Aorta (tissue), 5 donors: ENCODE results near the gene GPS2. TPM values are rescaled to one million over a fixed set of nuclear protein-coding genes. Genes with fewer than 3 reads are reported as not detected.

Experiments
- ATAC-seq: fragments of 200-7000 bp; cut with Tn5 transposase; one replicate; pipeline ENCODE4 v1.9.1; 2022; ENCODE audit warnings: moderate library complexity; ENCODE audit not compliant: low FRiP score
- DNase-seq, 2 donors: peaks; one replicate each; pipeline ENCODE4 v3.0.0-alpha.2; 2020
- H3K27ac ChIP-seq, 2 donors: one replicate each; pipeline ENCODE4 v1.5.1; 2013; ENCODE audit warnings: low read length in 2 of 2, mild to moderate bottlenecking in 2 of 2, moderate library complexity in 2 of 2, control low read depth in 1 of 2, inconsistent platforms in 1 of 2, low read depth in 1 of 2
- H3K27me3 ChIP-seq, 2 donors: one replicate each; pipeline ENCODE4 v1.6.1; 2013; ENCODE audit warnings: control low read depth in 1 of 2, low read length in 1 of 2, mild to moderate bottlenecking in 1 of 2, moderate library complexity in 1 of 2; ENCODE audit not compliant: insufficient read depth in 2 of 2, control insufficient read depth in 1 of 2
- H3K36me3 ChIP-seq, 2 donors: one replicate each; pipeline ENCODE4 v1.6.1; 2013; ENCODE audit warnings: control low read depth in 1 of 2, low read length in 1 of 2, mild to moderate bottlenecking in 1 of 2; ENCODE audit not compliant: insufficient read depth in 2 of 2, control insufficient read depth in 1 of 2
- H3K4me1 ChIP-seq, 2 donors: one replicate each; pipeline ENCODE4 v1.6.1; 2013; ENCODE audit warnings: low read length in 2 of 2, control low read depth in 1 of 2, mild to moderate bottlenecking in 1 of 2, moderate library complexity in 1 of 2; ENCODE audit not compliant: insufficient read depth in 2 of 2, control insufficient read depth in 1 of 2
- H3K4me3 ChIP-seq, 2 donors: one replicate each; pipeline ENCODE4 v1.5.1; 2013; ENCODE audit warnings: low read length in 2 of 2, control low read depth in 1 of 2, mild to moderate bottlenecking in 1 of 2
- H3K9me3 ChIP-seq: one replicate; pipeline ENCODE4 v1.6.1; 2013; ENCODE audit warnings: mild to moderate bottlenecking, low read length; ENCODE audit not compliant: control insufficient read depth
- WGBS, 2 donors: extraction: QIAGEN DNeasy Blood & Tissue Kit; methylation state at CpG; one replicate each; pipeline ENCODE4 v1.1.7; 2013; 5-methylcytosine and 5-hydroxymethylcytosine counted together
- intact Hi-C, 2 donors: fragments of 100-400 bp; cut with DNase I; formaldehyde crosslinking; loops; one replicate each; pipeline versions ENCODE4 v1.14.2 to v1.15.0; 2022
- polyA plus RNA-seq, 2 donors: library from polyadenylated mRNA; stranded (reverse); fragments of 200-250 nt; gene quantifications; one replicate each; pipeline ENCODE4 v1.2.3, GENCODE V29; 2013
- total RNA-seq, 2 donors: library from RNA; stranded (reverse); fragmentation: NEBNext Ultra II Directional; extraction: Animal tissue kit (Norgen Biotek cat#: 25700); gene quantifications; one replicate each; pipeline ENCODE4 v1.2.1, GENCODE V29; 2021
- donor health status: healthy with polysubstance abuse.
- donor health status: Bipolar disorder and iron deficiency.
- donor health status: DM: no; HTN: no; CAD: no.
- donor health status: DM: no; HTN: no; CAD: no.
- donor health status: DM: yes; HTN: yes; CAD: no.

The GPS2 gene
- total and polyA plus RNA-seq, 4 donors = 49.5 to 99.1 (median 55.3) TPM

GRCh38 chr17:7308625-7309433 lies 6.3 kb downstream of the GPS2 start:
- WGBS, 2 donors = 1 to 2% methylated on average over 13 to 14 of the region's 14 CpGs

GRCh38 chr17:7307686-7308624 lies 7.2 kb downstream of the GPS2 start:
- Histone ChIP-seq H3K27me3 (no peaks in the 10 kb centered on the region), H3K27ac (peak overlapping the region; percentile 71 to 74), H3K4me3 (peak overlapping the region; percentile 59 to 92), H3K36me3 (peaks cover 0 to 8% of the 10 kb centered on the region in 2 donors), H3K9me3 (no peaks in the 10 kb centered on the region), H3K4me1 (no peaks in the 10 kb centered on the region)
- intact Hi-C loops = no loop called here
- ATAC-seq = peak; percentile 1
- peak in 1 of 2 donors; percentile 70 for DNase-seq
- 1% methylated on average over 64 to 104 of the region's 104 CpGs for WGBS, 2 donors

More at GRCh38 chr17:7308625-7309433, 6.3 kb downstream of the GPS2 start:
- peak overlapping the region; percentile 59 to 92 for H3K4me3 ChIP-seq
- intact Hi-C loops = no loop called here
- no peaks in the 10 kb centered on the region for H3K4me1 ChIP-seq
- ATAC-seq (no peak), DNase-seq (peak in 1 of 2 donors; percentile 82)
- no peaks in the 10 kb centered on the region for H3K9me3 ChIP-seq
- no peaks in the 10 kb centered on the region for H3K27me3 ChIP-seq
- peaks cover 0 to 8% of the 10 kb centered on the region in 2 donors for H3K36me3 ChIP-seq
- peak overlapping the region; percentile 71 to 74 for H3K27ac ChIP-seq

DNA sequence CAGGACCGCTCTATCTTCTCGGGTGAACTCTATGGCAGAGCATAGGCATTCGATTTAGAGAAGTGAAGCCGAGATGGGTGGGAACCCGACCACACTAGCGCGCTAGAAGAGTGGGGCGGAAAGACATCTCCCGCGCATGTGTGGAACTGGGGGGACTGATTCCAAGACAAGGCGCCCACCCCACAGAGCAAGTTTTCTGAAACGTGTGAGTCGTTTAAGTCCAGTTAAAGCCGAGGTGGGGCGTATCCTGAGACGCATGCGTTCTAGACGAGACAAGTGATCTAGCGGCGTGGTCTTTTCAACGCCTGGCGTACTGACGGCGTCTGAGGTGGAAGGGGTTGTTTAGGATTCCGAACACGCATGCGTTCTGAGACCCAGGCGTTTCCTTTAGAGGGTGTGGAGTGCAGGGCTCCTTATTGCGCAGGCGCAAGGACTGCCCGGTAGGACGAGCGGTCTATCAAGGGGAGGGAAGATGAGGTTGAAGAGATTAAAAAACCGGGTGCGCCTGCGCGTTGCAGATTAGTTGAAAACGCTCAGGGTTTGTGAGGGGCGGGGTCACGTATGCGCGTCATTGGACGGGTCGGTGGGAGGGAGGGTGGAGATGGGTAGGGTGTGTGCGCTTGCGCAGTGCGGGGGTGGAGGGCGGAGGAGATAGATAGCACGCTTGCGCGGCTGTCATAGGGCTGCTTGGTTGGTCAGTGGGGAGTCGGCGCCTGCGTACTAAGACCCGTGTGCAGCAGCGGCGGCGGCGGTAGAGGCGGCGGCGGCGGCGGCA lies 8.1 kb downstream of the GPS2 start, which contains the start of gene EIF5A:
Gene EIF5A, plus strand, starts transcription at position 718 of the 775 bp plus-strand sequence. CDS start 2,008 bp downstream, outside the sequence.
- Histone ChIP-seq H3K27ac (peak within 1 kb of the TSS; percentile 71 to 74), H3K4me1 (no peaks in the 10 kb centered on the region), H3K36me3 (peaks cover 0 to 4% of the 10 kb centered on the region in 2 donors), H3K9me3 (no peaks in the 10 kb centered on the region), H3K4me3 (peak within 1 kb of the TSS; percentile 59 to 92), H3K27me3 (no peaks in the 10 kb centered on the region)
- DNase-seq (peak; percentile 100), ATAC-seq (peak; percentile 97)
- intact Hi-C loops = no loop called here
- WGBS, 2 donors = 0 to 1% methylated on average over 56 to 64 of the region's 64 CpGs

- H3K27me3 ChIP-seq = no peaks in the 10 kb centered on the region
- H3K9me3 ChIP-seq = no peaks in the 10 kb centered on the region
- no peak for ATAC-seq
- no peak overlapping the region for H3K27ac ChIP-seq
- intact Hi-C loops = no loop called here
- H3K4me3 ChIP-seq = no peak overlapping the region
- no peaks in the 10 kb centered on the region for H3K36me3 ChIP-seq
- H3K4me1 ChIP-seq = no peaks in the 10 kb centered on the region
- 95 to 96% methylated on average over 7 of the region's 7 CpGs for WGBS, 2 donors
- DNase-seq = no peak
Observed at GRCh38 chr17:7304179-7304578, 11.0 kb downstream of the GPS2 start.

DNA sequence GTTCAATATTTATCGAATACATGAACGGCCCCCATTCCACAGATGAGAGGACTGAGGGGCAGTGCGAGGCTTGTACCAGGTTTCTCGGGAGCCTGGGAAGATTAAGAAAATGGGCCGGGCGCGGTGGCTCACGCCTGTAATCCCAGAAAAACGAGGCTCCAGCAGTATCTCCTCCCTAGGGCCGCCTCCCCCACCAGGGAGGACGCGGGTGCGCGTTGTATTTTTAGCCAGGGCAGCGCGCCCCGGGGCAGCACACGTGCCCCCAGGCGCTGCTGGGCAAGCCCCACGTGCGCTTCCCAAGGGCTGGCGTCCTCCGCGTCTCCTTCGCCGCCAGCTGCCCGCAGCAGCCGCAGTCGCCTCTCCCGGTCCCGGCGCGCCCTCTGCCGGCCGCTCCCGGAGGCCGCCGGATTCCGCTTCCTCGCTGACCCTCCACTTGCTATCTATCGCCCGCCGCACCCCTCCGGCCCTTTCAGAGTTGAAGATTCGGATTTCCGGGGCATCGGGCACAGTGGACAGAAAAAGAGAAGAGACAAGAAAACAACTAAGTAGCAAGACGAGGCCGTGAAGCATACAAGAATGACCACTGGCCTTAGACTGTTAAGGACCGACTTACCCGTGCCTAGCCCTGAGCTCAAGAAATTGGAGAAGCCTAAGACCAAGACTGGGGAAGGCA lies 18.8 kb downstream of the GPS2 start:
- DNase-seq = peak; percentile 88 to 96
- H3K27me3 ChIP-seq = peaks cover 0 to 2% of the 10 kb centered on the region in 2 donors
- peak; percentile 92 for ATAC-seq
- H3K9me3 ChIP-seq = no peaks in the 10 kb centered on the region
- H3K4me1 ChIP-seq = no peaks in the 10 kb centered on the region
- no peak overlapping the region for H3K27ac ChIP-seq
- intact Hi-C loops = loop anchor here (1.0 to 10.0 kb wide), 3 partner anchors 16 to 252 kb away; partner anchors contain the start of genes CTDNEP1 (in 1 of the 2), ELP5 (in 1 of the 2) and SLC16A11 (in 1 of the 2)
- 1 to 2% methylated on average over 51 of the region's 51 CpGs for WGBS, 2 donors
- no peaks in the 10 kb centered on the region for H3K36me3 ChIP-seq
- no peak overlapping the region for H3K4me3 ChIP-seq

- ATAC-seq (no peak), DNase-seq (no peak)
- WGBS, 2 donors = 50 to 51% methylated on average over 38 to 42 of the region's 42 CpGs
- intact Hi-C loops = loop anchor here (1.0 to 10.0 kb wide), 3 partner anchors 15 to 251 kb away; partner anchors contain the start of genes CTDNEP1 (in 1 of the 2), ELP5 (in 1 of the 2) and SLC16A11 (in 1 of the 2)
- Histone ChIP-seq H3K4me1 (no peaks in the 10 kb centered on the region), H3K36me3 (no peaks in the 10 kb centered on the region), H3K9me3 (no peaks in the 10 kb centered on the region), H3K27me3 (peaks cover 0 to 2% of the 10 kb centered on the region in 2 donors), H3K27ac (no peak overlapping the region), H3K4me3 (no peak overlapping the region)
Observed at GRCh38 chr17:7295230-7296180, 19.7 kb downstream of the GPS2 start.

DNA sequence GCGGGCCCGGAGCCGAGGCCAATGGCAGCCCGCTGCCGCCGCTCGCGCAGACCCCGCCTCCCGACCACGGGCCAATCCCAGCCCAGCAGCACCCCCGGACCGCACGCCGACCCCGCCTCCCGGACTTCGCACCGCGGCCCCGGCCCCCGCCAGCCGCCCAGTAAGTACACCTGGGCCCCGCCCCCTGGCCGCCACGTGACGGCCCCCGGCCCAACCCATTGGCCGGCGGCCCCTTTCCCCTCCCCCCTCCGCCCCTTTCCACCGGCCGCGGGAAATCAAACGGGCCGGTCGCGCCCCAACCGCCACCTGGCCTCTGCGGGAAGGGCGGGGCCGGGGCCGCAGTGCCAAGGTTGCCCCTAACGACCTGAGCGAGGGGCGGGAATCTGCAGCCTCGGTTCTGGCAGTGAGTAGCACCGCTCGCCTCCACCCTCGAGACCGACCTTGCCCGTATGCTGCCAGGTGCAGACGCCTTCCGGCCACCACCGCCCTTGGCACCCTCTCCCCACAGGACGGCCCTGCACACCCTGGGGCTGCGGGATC lies 20.5 kb downstream of the GPS2 start, which contains the start of gene YBX2:
Gene YBX2, minus strand, starts transcription at position 26 of the 540 bp plus-strand sequence. CDS start 139 bp downstream, outside the sequence.
- H3K27me3 ChIP-seq = peaks cover 0 to 2% of the 10 kb centered on the region in 2 donors
- 2% methylated on average over 37 to 57 of the region's 57 CpGs for WGBS, 2 donors
- H3K27ac ChIP-seq = no peak within 1 kb of the TSS
- peak within 1 kb of the TSS in 1 of 2 donors; percentile 9 for H3K4me3 ChIP-seq
- H3K9me3 ChIP-seq = no peaks in the 10 kb centered on the region
- intact Hi-C loops = loop anchor here in 1 of 2 donors (5.0 to 10.0 kb wide), 2 partner anchors 42 to 250 kb away; partner anchors contain the start of genes CTDNEP1, ELP5 and SLC16A11
- no peaks in the 10 kb centered on the region for H3K4me1 ChIP-seq
- ATAC-seq = peak; percentile 17
- no peaks in the 10 kb centered on the region for H3K36me3 ChIP-seq
- DNase-seq = peak; percentile 67 to 85
